CD4-positive, alpha-beta T cell treated with Interleukin-15 for 4 hours (primary cell): ENCODE data around the gene IGFL1.
"Not testable (repeated sequence)": the region's sequence is repeated elsewhere in the genome, so short reads cannot be mapped to it uniquely, and the experiment has no call there.

Experiments
- DNase-seq: peaks from one replicate; pipeline ENCODE4 v3.0.0-alpha.2; 2020; ENCODE audit warnings: low spot score

Gene IGFL1

GRCh38 chr19:46202426-46202825 lies 27.1 kb upstream of the IGFL1 start:
- no peak for DNase-seq

- DNase-seq = no peak
Measured at GRCh38 chr19:46202872-46203860, 26.4 kb upstream of the IGFL1 start.

- no peak for DNase-seq
Measured at GRCh38 chr19:46204008-46204407, 25.5 kb upstream of the IGFL1 start.

GRCh38 chr19:46205183-46205984 lies 24.2 kb upstream of the IGFL1 start:
- no peak for DNase-seq

- no peak for DNase-seq
Measured at GRCh38 chr19:46206176-46206575, 23.4 kb upstream of the IGFL1 start.

GRCh38 chr19:46206682-46207081 lies 22.9 kb upstream of the IGFL1 start:
- no peak for DNase-seq

GRCh38 chr19:46207858-46208257 lies 21.7 kb upstream of the IGFL1 start:
- DNase-seq = not testable (repeated sequence)

GRCh38 chr19:46209051-46209450 lies 20.5 kb upstream of the IGFL1 start:
- no peak for DNase-seq

- DNase-seq = no peak
Measured at GRCh38 chr19:46209472-46209871, 20.1 kb upstream of the IGFL1 start.

GRCh38 chr19:46210669-46211068 lies 18.9 kb upstream of the IGFL1 start:
- DNase-seq = no peak

GRCh38 chr19:46211201-46211881 lies 18.2 kb upstream of the IGFL1 start:
- DNase-seq = no peak

- DNase-seq = not testable (repeated sequence)
Measured at GRCh38 chr19:46212592-46212991, 16.9 kb upstream of the IGFL1 start.

- DNase-seq = no peak
Measured at GRCh38 chr19:46213156-46213555, 16.4 kb upstream of the IGFL1 start.

- DNase-seq = no peak
Measured at GRCh38 chr19:46213806-46214205, 15.7 kb upstream of the IGFL1 start.

- DNase-seq = no peak
Measured at GRCh38 chr19:46216612-46217011, 12.9 kb upstream of the IGFL1 start.

- DNase-seq = no peak
Measured at GRCh38 chr19:46217476-46217875, 12.1 kb upstream of the IGFL1 start.

- DNase-seq = no peak
Measured at GRCh38 chr19:46218160-46218559, 11.4 kb upstream of the IGFL1 start.

- no peak for DNase-seq
Measured at GRCh38 chr19:46220038-46220615, 9.4 kb upstream of the IGFL1 start.

- DNase-seq = no peak
Measured at GRCh38 chr19:46221152-46221551, 8.4 kb upstream of the IGFL1 start.

GRCh38 chr19:46221981-46222610 lies 7.4 kb upstream of the IGFL1 start:
- no peak for DNase-seq

- not testable (repeated sequence) for DNase-seq
Measured at GRCh38 chr19:46223787-46224186, 5.8 kb upstream of the IGFL1 start.
